Right lobe of liver (tissue), 4 donors: Measurements from ENCODE around the gene YTHDC1.

ENCODE experiments used
- CTCF ChIP-seq, 4 donors: fragments of 200-600 bp in 3 of 4; fragments of 450-650 bp in 1 of 4; IDR thresholded peaks; one replicate each; pipeline versions ENCODE4 v1.5.1 to v1.8.0; 2016 to 2022; ENCODE audit warnings: antibody characterized with exemption in 4 of 4, mild to moderate bottlenecking in 2 of 4
- POLR2A ChIP-seq: fragments of 450-650 bp; IDR thresholded peaks from one replicate; pipeline ENCODE4 v1.6.1; 2017; ENCODE audit warnings: antibody characterized with exemption, mild to moderate bottlenecking
- donor health status: DM: no; HTN: no; CAD: no.
- donor health status: DM: no; HTN: no; CAD: no.
- donor health status: DM: no; HTN: yes; CAD: no.

GRCh38 chr4:68297137-68297536, 52.8 kb downstream of the YTHDC1 start:
- TF ChIP-seq CTCF (IDR thresholded peaks at IDR 0.05) (no peak), POLR2A (no peak)
